IPS-NIHi7 (cell line): Measurements from ENCODE around the gene DYTN.

Experiments used
- DNase-seq: peaks from one replicate; pipeline ENCODE4 v3.0.0; 2012; ENCODE audit warnings: mixed read lengths; ENCODE audit errors: extremely low spot score

Gene DYTN

DNA sequence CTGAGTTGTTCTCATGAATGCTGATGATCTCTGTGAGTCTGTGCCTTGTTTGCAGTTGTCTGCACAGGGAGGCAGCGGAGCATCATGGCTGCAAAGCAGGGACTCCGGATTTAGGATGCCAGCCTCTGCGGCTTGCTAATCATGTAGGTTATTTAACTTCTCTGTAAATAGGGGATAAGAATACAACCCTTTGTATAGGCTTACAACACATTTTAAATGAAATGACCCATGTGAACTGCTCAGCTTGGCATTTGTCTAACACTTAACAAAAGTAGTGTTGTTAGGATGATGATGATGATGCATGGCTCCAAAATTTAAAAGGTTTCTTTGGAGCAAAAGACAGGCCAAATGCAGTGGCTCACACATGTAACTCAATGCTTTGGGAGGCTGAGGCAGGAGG, 19.4 kb downstream of the DYTN start:
- no peak for DNase-seq

DNA sequence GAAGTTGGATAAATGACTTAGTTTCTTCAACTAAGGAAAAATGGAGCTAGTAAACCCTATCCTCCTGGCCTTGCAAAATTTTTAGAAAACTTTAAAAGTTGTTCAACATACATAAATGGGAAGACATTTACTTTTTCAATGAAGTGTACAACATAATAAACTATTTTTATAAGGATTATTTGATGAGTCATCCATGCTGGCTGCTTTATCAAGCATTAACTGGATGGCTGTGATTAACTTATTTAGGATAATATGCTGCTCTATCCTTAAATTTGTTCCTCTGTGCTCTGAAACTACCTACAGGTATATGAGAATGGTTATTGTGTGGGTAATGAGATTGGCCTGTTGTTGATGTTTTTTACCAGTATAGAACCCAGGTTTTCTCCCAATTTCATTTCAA, 21.3 kb downstream of the DYTN start:
- DNase-seq: no peak

DNA sequence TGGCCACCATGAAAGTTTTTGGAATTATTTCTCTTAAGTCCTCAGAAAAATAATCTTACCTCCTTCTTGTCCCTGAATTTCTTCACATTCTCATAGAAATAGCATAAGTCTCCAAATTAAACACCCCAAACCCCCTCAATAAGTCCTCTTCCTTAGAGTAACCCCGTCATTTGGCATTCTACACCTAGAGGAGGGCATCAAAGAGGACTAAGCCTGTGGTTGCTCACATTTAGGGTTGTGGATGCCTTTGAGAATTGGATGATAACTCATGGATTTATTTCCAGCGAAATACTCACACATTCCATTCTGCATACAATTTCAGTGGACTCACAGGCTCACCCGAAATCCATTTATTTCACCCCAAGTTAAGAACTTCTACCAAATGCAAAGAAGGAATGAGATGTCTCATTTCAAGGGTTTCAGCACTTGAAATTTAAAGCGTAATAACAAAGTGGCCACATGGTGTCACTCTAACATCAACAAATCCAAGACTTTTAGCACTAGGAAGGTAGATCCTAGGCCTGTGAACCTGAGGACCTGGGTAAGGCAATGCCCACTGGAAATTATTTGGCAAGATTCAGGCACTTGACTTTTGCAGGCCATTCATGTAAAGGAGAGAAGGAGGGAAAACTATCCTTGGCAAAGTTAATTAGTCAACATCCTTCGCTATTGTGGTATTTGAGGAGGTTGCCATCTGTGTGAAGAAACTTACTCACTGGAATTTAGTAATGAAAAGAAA, 24.6 kb downstream of the DYTN start:
- peak; percentile 77 for DNase-seq

DNA sequence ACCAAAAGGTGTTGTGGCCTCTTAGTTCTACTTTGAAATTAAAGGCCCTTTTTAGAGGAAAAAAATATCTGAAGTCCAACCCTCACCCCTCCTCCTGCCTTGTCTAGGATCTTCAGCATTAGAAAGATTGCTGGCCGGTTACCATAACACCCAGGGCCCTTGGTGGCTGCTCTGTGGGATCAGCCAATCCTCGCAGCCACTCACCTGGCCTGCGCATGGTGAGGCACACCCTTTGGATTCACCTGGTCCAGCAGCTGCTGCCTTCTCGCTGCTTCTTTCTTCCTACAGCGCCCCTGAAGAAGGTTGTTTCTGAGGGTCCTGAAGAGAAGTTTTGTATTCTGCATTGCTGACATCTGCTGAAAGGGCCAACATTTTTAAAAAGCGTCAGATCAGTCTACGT, 25.2 kb downstream of the DYTN start:
- DNase-seq: no peak

DNA sequence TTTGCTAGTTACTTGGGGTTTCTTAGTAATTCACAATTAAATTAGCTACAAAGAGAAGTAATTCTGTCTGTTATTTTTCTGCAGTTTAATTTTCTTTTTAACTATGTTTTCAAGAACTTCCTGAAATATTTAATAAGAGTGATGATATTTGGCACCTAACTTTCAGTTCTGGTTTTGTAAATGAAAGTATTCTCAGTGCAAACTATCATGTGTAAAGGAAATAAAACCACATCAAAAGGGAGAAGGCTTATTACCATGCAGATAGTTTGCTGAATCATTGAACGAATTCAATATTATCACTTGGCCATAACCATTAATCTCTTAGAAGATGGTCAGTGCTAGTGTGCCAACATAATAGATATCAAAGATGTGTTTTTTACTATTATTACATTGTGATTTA, 29.2 kb downstream of the DYTN start:
- DNase-seq: no peak

DNA sequence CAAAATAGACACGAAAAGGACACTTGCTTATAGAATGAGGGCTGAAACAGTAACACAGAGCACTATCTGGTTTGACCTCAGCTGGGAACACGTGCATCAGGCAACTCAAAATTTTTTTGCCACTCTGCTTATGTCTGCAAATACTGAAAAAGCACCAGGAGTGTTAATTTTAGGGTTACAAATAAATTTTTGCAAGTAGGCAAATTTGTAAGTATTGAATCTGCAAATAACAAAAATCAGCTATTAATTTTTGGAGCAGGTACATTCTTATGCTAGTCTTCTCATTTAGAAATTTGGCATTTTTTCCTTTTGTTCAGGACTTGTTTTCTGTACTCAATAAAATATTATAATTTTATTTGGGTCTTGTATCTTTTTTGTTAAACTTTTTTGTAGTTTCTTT, 29.7 kb downstream of the DYTN start:
- no peak for DNase-seq

DNA sequence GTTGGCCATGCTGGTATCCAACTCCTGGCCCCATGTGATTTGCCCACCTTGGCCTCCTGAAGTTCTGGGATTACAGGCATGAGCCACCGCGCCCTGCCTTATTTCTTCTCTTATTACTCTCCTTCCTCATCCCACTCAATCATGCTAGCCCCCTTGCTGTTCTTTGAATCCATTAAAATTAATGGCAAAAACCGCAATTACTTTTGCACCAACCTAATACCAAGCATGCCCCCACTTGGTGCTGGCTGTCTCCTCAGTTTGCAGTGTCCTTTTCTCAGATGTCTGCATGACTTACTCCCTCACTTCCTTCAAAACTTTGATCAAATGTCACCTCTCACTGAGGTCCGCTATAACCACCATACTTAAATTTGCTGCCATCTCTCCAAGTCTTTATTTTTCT, 34.6 kb downstream of the DYTN start:
- no peak for DNase-seq

DNA sequence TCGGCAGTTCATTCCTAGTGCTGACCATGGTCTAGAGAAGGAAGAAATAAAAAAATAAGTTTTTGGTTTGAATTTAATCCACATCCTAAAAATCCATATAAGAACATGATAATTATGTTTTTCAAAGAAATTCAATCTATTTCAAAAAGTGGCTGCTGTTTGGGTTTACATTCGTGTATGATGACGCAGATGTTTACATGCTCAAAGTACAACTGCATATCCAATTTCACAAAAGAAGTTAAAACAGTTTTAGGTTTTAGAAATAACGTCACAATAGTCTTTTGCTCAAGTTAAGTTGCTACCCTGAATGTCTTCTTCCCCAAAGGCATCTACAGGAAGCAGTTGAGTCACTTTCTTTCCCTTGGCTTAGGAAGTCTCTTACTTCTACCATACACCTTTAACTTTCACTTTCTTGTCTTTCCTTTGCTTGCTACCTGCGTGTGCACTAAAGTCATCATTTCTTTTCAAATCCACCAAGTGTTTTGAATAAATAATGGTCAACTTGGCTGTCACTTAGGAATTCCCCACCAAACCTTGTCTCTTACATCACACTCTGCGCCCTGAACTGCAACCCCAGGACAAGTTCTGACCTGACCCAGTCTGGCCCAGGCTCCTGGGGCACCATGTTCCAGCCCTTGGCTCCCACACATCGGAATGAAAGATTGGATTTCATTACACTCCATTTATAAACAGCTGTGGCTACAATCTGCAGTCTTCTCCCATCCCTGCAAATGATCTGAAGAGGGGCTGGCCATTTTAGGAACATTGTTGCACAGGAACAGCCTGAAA, 47.5 kb downstream of the DYTN start:
- no peak for DNase-seq

DNA sequence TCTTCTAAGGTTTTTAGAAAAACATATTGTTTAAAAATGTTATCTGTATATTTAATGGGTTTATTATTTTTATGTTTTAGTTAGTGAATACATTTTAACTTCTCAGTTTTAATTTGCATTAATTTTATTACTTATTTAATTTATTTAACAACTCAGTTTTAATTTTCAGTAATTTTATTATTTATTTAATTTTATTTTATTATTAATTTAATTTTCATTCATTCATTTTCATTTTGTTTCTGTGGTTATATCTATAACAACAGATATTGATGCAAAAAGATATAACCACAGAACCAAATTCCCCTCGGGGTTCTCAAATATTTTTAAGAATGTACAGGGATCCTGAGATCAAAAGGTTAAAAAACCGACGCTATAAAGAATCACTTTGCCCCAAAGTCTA, 52.9 kb downstream of the DYTN start:
- no peak for DNase-seq

DNA sequence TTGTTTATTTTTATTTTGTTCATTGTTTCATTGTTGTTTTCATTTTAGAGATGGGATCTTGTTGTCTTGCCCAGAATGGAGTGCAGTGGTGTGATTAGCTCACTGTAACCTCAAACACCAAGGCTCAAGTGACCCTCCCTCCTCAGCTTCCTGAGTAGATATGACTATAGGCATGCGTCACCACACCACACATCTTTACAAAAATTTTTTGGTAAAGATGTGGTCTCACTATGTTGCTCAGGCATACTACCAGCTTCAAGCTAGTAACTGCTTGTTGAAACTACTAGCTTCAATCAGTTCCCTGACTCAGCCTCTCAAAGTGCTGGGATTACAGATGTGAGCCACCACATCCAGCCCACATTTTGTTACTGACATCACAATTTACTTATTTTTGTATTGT, 61.1 kb downstream of the DYTN start:
- no peak for DNase-seq

DNA sequence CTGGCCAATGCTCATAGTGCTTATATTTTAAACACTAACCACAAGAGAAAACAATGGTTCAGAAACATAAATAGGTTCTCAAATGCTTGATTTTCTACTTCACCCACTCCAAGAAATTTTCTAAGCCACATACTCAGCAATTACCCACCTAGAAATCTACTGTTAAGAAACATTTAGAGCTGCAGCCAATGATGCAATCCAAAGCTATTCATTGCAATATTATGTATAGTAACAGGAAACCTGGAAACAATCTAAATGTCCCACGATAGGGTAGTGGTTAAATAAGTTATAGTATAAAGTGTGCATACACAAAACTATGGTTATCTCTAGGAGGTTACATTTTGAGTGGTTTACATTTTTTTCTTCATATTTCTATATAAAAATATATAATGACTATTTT, 70.2 kb downstream of the DYTN start:
- no peak for DNase-seq

DNA sequence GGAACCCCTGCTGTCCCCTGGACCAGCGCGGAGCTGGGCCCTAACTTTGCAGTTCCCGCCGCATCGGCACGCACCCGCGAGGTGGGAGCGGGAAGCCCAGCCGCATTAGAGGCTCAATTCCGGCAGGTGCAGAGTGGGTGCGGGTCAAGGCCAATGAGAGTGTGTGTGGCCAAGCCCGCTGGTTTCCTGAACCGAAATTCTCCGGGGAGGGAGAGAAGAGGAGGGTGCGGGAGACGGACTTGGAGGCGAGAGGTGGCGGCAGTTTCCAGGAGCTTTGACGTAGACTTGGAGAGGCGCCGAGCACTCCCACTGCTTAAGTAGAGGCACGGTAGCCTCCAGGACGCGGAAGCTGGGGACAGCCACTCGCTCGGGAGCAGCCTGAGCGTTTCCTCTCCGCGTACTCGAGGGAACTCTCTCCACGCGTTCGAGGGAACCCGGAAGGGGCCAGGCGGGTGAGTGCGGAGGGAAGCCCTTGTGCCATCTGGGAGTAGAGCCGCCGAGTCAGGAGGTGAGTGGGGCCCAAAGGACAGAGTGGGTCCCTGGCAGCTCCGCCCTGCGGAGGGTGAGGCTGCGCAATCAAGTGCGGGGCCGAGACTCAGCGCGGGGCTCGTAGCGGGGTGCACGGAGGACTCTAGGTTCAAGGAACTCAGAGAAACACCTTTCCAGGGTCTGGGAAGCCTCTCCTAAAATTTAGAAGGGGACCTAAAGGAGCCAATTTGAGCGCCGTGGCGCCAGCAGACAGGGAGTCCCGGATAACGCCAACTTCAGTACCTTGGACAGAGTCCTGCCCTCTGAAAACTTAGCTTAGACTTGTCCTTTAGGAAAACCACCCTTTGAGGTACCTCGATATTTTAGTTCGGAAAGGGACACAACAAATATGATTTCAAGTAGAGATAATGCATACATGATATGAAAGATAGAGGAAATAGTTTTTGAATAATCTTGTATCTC, 75.8 kb downstream of the DYTN start, which contains the start of gene FAM237A:
Gene FAM237A, plus strand, starts transcription at position 413 of the 951 bp plus-strand sequence. CDS start 1,750 bp downstream, outside the sequence.
- DNase-seq: peak; percentile 84

DNA sequence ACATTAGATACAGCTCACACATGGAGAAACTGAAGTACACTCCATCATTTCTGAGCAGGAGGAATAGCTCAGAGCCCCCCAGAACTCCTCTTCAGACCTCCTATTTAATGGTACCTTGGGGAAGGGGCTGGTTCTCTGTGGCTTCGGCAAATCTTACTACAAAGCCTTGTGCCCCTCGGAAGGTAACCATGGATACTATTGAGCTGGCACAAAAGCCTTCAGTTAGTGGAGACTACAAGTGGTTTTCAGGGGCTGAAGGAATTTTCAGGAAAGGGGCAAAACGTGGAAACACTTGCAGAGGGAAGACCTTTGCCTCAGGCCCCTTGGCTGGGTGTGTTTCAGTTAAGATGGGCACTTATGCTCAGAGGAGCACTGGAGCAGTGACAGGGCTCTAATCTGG, 77.0 kb downstream of the DYTN start:
- peak; percentile 13 for DNase-seq

DNA sequence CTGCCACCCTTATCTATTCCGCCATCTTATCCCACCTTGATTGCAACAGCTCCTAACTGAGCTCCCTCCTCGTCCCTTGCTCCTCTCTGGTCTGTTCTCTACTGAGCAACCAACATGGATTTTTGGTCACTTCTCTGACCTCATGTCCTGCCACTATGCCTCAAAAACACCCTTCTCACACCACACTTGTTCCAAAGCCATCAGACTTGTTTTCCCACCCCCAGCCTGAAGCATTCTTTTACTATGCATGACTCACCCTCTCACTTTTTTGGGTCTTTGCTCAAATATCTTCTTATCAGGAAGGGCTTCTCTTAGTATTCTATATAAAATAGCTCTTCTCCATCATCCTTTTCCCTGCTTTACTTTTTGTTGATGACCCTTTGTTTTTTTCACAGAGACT, 78.6 kb downstream of the DYTN start:
- no peak for DNase-seq

DNA sequence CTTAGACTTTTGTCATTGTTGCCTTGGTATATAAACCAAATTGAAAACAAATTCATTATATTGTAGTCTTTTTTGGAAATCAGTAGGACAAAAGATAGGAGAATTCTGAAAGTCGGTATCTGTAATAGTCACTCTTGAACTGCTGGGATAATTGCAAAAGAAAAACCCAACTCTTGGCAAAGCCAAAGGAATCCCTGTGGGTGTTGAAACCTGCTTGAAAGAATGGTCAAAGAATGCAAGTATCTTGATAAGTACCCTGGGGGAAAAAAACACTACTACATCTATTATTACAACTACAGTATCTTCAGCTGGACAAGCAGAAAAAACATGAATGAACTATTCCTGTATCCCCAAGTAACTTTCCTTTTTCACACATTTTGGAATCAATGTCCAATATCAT, 83.2 kb downstream of the DYTN start:
- DNase-seq: no peak

DNA sequence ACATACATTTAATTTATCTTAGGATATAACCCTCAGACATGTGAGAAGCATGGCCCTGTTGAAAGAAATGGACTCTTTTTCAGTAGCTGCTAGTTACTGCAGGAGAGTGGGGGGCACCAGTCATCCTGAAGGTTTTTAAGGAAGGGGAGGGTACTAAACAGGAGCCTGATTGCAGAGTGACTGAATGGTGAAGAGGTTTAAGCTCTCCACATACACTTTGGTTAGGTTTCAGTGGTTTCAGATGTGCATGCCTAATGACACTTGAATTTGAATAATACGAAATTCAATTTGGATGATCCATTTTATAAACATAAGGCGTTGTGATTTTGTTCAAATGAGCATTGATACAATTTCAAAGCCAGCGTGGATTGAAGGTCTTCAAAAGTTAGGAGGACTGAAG, 86.9 kb downstream of the DYTN start:
- no peak for DNase-seq

DNA sequence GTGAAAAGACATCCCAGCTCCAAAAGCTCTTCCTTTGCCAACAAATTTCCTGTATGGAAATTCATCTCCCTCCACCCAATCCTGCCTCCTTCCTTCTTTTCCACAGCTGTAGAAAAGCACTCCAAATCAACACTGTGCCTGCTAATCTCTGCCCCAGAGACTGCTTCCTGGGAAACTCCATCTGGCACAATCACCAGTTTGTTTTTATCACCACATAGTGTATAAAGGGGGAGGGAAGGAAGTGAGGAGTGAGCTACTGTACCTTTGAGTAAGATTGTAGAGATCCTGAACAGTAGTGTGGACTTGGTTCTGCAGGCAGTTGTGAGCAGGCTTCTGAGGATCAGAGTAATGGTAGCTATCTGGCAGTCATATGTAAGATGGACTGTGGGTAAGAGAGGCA, 90.6 kb downstream of the DYTN start:
- DNase-seq: no peak

DNA sequence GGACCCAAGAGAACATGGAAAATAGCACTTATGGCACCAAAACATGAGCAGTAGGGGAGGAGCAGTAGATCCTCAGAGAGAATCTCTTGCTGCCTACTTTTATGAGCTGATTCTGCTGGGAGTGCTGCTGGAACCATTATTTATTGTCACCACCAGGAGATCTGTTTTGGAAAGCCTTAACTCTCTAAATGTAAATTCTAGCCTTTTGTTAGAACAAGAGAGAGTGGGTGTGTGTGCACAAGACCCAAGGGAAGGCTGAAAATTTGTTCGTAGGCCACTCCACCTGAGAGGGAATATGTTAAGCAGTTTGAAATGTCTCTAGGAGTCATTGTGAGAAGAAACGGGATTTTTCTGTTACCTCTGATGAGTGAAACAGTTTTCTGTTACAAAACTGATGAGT, 92.1 kb downstream of the DYTN start:
- no peak for DNase-seq

DNA sequence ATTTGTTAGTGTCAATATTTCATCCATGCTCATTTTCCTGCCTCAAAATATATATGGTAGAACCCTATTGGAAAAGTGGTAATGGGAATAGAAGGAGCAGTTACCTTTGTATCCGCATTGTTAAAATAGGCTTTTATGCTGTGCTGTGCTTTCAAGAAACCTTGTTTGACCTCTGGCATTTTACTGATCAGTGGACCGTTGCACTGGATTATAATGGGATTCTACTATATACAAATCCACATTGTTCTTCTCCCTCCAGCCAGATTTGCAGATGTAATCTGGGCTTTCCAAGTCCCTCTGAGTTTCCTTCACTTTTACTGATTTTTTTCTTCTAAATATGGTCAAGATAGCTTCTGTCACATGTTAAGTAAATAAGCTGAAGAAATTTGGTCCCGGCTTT, 99.2 kb downstream of the DYTN start:
- DNase-seq: no peak

DNA sequence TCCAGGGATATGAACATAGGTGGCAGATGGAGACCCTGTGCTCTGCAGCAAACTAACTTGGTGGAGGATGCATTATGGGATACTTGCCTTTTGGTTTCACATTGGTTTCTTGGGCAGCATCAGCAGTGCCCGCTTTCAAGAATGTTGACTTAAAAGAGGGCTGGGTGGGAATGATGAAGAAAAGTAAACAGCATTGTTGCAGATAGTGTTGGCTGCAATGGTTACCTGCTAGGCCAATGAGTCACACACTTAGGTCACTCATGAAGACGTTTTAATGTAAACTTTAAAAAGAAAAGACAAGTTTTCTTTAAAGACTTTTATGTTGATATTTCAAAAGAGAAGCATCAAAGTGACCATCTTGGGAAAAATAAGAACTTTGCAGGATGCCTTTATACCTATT, 102.0 kb downstream of the DYTN start:
- no peak for DNase-seq

DNA sequence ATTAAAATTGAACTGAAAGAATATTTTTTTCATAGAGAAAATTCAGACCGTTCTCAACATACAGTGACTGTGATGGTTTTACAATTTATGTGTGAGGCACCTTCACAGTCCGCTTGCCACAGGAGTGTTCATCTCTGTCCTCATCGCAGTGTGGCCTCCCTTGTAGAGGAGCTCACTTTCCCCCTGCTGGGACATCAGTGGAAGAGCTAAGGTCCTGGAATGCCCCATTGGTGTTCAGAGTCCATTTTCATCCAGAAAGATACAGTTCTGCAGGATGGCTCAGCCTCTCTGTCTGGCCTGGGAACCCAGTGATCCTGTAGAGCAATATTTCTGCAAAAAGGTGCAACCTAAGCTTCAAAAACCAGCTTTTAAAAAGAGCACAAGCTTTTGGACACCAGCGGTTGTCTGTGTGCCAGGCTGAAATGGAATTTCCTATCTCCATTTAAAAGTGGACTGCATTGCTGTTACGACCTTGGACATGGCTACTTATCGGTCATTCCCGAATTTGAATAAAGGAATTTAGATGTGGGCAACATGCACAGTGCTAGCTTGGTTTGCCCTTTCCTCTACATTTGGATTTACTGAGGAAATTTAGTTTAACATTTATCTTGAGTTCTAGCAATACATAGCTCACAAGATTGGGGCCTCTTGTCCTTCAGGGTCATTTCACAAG, 102.6 kb downstream of the DYTN start:
- DNase-seq: no peak

DNA sequence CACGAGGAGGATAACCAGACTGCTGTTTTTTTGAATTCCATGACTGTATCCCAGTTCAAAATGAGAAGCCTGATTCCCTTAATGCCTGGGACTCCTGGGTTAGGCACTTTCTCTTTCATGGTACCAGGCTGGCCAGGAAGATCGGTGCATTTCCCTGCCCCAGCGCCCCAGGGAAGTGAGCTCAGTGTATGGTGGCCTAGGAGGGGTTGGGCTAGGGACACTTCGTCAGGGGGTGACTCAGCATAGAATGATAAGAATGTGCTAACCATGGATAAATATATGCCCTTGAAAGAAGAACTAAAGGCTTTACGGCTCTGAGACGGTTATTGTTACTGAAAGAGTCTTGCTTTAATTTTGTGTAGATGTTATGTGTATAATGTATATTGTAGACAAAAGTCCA, 103.4 kb downstream of the DYTN start:
- peak; percentile 21 for DNase-seq
